GM19351 (cell line): ENCODE data around the gene THADA.

Experiments
- ATAC-seq: cut with Tn5 transposase; IDR thresholded peaks from one replicate; pipeline ENCODE4 v1.9.1; 2021; ENCODE audit warnings: mild to moderate bottlenecking, moderate library complexity; ENCODE audit not compliant: unreplicated experiment

THADA gene

GRCh38 chr2:43333101-43333655 lies 262.7 kb downstream of the THADA start:
- no peak for ATAC-seq

GRCh38 chr2:43332653-43333052 lies 263.2 kb downstream of the THADA start:
- ATAC-seq: no peak

DNA sequence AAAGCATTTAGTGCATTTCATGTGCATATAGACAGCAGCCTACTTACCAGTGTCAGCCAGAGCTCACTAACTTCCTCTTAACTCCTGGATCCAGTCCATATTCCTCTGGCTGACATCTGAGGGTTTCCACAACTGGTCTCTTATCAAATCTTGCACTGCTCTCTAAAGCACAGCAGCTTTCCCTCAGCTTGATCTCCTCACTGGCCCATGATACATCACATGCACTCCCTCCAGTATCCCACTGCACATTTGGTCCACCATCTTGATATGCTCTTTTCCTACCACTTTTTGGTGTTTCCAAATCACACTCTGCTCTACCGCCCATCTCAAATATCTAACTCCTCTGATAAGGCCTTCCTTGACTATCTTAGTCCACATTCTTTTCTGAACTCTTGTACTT lies 264.4 kb downstream of the THADA start:
- ATAC-seq: no peak

DNA sequence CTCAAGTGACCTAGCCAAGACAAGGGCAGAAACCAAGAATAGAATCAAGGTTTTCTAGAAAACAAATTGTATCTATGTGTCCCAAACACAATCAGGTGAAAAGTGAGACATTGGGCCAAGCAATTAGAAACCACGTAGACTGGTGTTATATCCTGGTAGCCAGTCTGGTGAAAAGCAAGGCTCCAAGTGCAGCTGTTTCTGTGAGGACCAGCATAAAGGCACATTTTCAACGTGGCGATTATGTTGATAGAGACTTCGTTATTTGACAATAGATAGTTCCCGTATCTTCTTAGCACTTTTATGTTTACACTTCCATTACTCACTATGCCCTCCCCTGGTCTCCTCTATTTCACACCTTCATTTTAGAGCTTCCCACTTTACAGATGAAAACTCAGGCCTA lies 266.2 kb downstream of the THADA start:
- no peak for ATAC-seq

DNA sequence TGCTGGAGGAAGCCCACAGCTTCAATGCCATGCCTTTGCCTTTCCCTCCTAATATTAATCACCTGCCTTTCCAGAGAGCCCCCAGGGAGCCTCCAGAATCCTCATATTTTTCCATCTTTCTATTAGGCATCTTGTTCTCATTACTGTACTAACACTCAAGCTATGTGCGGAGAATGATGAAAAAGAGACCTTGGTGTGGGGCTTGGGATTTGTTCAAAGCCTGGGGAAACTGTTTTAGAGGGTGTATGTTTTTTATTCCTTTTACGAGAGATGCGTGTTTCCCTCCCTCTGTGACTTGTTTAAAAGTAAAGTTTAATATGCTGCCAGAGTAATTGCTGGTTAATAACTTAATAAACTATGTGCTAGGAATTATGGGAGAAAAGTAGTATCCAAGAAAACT lies 267.0 kb downstream of the THADA start:
- ATAC-seq: no peak

DNA sequence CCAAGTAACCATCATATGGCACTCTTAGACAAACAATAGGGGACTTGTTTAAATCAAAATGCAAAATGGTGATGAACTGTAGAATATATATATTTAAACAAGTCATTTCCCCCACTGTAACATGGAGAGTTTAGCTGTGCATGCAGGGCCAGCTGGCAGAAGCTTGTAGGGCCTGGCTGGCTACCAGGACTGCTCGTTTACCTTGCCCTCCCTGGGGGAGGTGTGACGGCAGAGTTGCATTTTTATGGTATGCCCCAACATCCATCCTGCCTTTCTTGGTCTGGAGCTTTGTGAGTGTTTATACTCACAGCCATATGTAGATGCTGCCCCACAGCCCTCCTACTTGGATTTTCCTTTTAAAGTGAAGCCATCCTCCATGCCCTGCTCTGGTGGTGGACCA lies 267.7 kb downstream of the THADA start:
- no peak for ATAC-seq

DNA sequence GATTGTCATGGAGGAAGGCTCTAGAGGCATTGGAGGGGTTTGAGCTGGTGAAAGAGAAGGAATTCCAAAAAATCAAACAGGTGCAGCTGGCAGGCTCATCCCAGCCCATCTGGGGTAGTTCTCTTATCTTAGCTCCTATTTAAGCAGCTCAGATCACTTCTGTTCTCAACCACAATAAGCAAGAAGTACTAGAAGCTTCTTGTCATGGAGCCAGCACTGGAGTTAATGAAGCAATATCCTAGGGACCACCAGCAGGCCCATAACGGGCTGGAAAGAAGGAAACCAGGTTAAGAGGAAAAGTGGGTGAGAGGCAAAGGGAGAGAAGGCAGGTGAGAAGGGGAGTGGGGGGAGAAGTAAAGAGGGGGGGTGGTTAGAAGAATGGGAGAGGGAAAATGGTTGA lies 268.7 kb downstream of the THADA start:
- ATAC-seq: no peak

GRCh38 chr2:43326101-43326825 lies 269.6 kb downstream of the THADA start:
- ATAC-seq: no peak

DNA sequence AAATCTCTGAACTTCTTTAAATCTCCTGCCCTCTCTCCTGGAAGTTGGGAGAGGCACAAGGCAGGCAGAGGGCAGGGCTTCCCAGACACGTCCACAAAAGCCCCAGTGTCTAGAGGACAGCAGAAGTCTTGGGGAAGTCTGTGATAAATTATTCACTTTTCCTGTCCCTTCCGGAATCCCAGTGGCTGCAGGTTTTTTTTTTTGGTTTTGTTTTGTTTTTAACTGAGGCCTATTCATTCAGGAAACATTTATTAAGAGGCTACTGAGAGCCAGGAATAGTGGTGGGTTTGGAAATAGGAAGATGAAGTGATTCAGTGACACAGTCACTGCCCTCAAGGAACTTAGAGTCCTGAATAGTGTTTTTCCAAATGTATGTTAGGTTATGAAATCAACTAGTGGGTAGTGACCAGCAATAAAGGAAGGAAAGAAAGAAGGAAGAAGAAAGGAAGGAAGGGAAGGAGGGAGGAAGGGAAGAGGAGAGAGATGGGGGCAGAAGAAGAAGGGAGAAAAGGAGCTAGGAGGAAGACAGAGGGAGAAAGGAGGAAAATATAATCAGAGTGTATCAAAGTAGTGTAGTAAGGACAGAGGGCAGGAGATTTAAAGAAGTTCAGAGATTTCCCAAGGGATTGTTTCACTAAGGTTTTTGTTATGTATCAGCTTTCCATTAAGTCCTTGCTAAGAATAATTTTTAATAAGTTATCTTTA lies 270.6 kb downstream of the THADA start:
- no peak for ATAC-seq

DNA sequence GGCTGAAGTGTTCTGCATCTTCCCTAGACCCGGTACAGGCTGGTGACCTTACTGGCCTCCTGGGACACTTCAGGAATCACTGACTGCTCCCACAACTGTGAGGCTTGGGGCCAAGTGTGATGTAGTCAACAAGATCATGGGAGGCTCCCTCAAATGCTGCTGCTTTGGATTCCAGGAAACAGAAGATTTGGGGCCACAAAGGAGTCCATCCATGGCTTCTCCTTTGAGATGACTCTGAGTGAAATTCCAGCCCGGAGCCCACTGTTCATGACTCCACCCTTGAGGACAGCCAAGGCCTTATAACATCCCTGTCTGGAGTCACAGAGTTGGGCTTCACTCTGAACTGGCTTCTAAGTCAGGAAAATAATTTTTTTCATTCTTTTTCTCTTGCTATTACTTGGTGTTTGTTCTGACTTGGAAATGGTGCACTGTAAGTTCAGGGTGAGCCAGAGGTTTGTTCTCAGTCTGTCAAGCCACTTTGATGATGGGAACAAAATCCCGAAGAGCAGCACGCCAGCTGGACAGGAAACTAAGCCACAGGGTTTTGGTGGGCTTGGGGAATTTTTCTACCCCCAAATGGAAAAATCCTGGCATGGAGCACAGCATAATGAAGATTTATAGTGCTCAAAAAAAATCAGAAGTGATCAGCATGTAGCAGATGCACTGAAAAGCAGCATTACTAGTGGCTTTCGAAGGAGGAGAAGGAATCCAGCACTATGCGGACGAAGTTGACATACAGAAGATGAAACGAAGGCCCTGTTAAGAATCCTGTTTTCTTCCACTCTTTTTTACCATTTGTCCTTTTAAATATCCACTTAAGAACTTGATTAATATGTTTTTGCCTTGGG lies 271.4 kb downstream of the THADA start:
- no peak for ATAC-seq

- ATAC-seq: no peak
Observed at GRCh38 chr2:43323857-43324256, 272.0 kb downstream of the THADA start.

GRCh38 chr2:43321446-43321845 lies 274.4 kb downstream of the THADA start:
- ATAC-seq: no peak

DNA sequence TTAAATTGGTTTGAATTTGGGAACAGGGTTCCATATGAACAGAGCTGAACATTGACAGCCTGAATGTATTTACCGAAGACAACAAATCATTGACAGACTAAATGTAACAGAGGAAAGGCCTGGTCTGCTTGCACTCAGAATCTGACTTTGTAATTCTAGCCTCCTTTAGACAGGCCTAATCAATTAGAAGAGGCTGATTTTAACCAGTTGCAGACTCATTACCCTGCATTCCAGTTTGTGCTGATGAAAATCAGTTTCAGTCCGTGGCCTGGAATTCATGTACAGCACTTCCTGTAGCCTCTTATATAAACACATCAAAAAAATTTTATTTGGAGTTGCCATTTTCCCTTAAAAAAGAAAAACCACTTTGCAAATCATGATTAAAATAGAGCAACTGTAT lies 276.3 kb downstream of the THADA start:
- ATAC-seq: no peak

GRCh38 chr2:43318791-43319190 lies 277.0 kb downstream of the THADA start:
- ATAC-seq: no peak

DNA sequence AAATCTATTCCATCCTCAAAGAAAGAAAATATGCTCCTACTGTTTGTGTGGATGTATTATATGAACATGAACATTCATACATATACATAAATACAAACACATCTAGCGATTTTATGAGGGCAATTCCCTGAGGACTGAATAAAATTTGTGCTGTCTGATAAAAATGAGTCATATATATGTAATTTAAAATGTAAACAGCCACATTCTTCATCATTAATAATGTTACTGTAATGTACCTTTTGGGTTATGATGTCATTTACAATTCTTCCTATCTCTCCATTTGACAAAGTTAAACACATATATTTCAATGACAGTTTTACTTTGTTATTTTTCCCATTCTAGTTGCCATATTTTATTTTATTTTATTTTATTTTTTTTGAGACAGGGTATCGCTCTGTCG lies 278.2 kb downstream of the THADA start:
- ATAC-seq: no peak

DNA sequence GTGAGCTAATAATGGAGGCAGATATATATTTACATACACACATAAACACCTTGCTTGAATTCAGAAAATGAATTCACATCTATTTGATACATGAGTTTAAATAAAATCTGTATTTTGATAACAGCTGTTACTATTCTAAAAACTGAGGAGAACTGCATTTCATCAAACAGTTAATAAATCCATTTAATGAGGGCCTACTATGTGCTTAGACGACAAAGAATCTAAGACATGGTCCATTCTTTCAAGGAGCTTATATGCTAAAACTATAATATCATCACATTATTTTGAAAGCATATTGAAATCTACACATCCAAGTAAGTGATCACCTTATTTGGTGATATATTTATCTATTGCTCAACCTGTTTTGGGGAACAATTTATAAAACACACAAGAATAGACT lies 278.6 kb downstream of the THADA start:
- ATAC-seq: no peak

DNA sequence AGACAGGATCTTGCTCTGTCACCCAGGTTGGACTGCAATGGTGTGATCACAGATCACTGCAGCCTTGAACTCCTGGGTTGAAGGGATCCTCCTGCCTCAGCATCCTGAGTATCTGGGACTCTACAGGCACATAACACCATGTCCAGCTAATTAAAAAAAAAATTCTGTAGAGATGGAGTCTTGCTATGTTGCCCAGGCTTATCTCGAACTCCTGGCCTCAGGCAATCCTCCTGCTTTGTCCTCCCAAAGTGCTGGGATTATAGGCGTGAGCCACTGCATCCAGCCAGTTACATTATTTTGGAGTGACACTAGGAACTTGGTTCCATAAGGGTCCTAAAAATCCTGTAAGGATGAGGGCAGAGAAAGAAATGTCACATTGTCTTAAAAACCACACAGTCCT lies 280.4 kb downstream of the THADA start:
- no peak for ATAC-seq

GRCh38 chr2:43314299-43314927 lies 281.4 kb downstream of the THADA start:
- ATAC-seq: no peak

- no peak for ATAC-seq
Observed at GRCh38 chr2:43313642-43314017, 282.2 kb downstream of the THADA start.

- no peak for ATAC-seq
Observed at GRCh38 chr2:43312755-43313641, 282.8 kb downstream of the THADA start.
